A549 (cell line): Measurements from ENCODE around the gene GRIK5. TPM values are rescaled to one million over a fixed set of nuclear protein-coding genes. Genes with fewer than 3 reads are reported as not detected.

Source experiments
- ATAC-seq, 2 experiments: fragments of 200-7000 bp in 1 of 2; fragments of >200 bp in 1 of 2; cut with Nextera tagmentation in 1 of 2; cut with Tn5 transposase in 1 of 2; 3 replicates each; pipeline versions ENCODE4 v1.8.0 to v1.9.1; 2018 to 2020; ENCODE audit warnings: mild to moderate bottlenecking in 1 of 2, moderate library complexity in 1 of 2
- CTCF ChIA-PET: fragments of 300-600 bp; sonication (Branson Sonifier 250); formaldehyde crosslinking; extraction: SDS; loops from one replicate; lab custom pipeline; 2021; ENCODE audit warnings: antibody characterized with exemption, inconsistent platforms; lab: Yijun Ruan, JAX
- POLR2A ChIA-PET: fragments of 350-600 bp; formaldehyde crosslinking; extraction: SDS; loops from one replicate; lab custom pipeline; 2021; ENCODE audit warnings: antibody characterized with exemption, inconsistent platforms; lab: Yijun Ruan, JAX
- DNase-seq, 2 experiments: peaks; one replicate each; pipeline versions ENCODE4 v3.0.0 to v3.0.0-alpha.2; 2011 to 2016; ENCODE audit warnings: low read depth in 1 of 2, low spot score in 1 of 2
- FAIRE-seq: peaks from 2 replicates; lab custom pipeline; 2011; peaks lifted over from hg19 to GRCh38; lab: Jason Lieb, UNC
- H3K27ac ChIP-seq, 2 experiments: fragments of >200 bp; sonication (Bioruptor Twin); formaldehyde crosslinking; 3 replicates each; pipeline ENCODE4 v1.5.1; 2016 to 2017
- H3K4me1 ChIP-seq: fragments of >200 bp; sonication (Bioruptor Twin); formaldehyde crosslinking; 3 replicates; pipeline ENCODE4 v1.6.1; 2016
- H3K4me2 ChIP-seq: fragments of >200 bp; sonication (Bioruptor Twin); formaldehyde crosslinking; 3 replicates; pipeline ENCODE4 v1.6.1; 2016
- H3K4me3 ChIP-seq: fragments of >200 bp; sonication (Bioruptor Twin); formaldehyde crosslinking; 3 replicates; pipeline ENCODE4 v1.5.1; 2016
- H3K9me3 ChIP-seq: fragments of >200 bp; sonication (Bioruptor Twin); formaldehyde crosslinking; 3 replicates; pipeline ENCODE4 v1.6.1; 2016
- ATOH8 ChIP-seq: fragments of 250-450 bp; sonication (Bioruptor Pico); IDR thresholded peaks from 2 replicates; pipeline ENCODE4 v1.5.0; 2020; ENCODE audit warnings: low read depth, mild to moderate bottlenecking, moderate library complexity
- BCL3 ChIP-seq: fragments of >200 bp; sonication (Bioruptor Twin); formaldehyde crosslinking; IDR thresholded peaks from 3 replicates; pipeline ENCODE4 v1.6.1; 2016
- BHLHE40 ChIP-seq: IDR thresholded peaks from 2 replicates; pipeline ENCODE4 v1.6.1; 2012; ENCODE audit warnings: low read depth, low read length, inconsistent platforms
- EHMT2 ChIP-seq: fragments of 200-600 bp; sonication (generic); IDR thresholded peaks from 2 replicates; pipeline ENCODE4 v1.6.1; 2016; ENCODE audit warnings: antibody characterized with exemption, low read depth, mild to moderate bottlenecking, moderate library complexity
- FOSB ChIP-seq: fragments of 250-450 bp; sonication (Bioruptor Pico); IDR thresholded peaks from 2 replicates; pipeline ENCODE4 v1.5.0; 2020; ENCODE audit warnings: mild to moderate bottlenecking, moderate library complexity
- FOXS1 ChIP-seq: fragments of 250-450 bp; sonication (Bioruptor Pico); IDR thresholded peaks from 2 replicates; pipeline ENCODE4 v1.5.0; 2020; ENCODE audit warnings: mild to moderate bottlenecking, moderate library complexity
- HES2 ChIP-seq: fragments of >200 bp; sonication (Bioruptor Twin); formaldehyde crosslinking; IDR thresholded peaks from 2 replicates; pipeline ENCODE4 v1.6.1; 2016
- HOXB13 ChIP-seq: fragments of 250-450 bp; sonication (Bioruptor Pico); IDR thresholded peaks from 2 replicates; pipeline ENCODE4 v1.5.0; 2020; ENCODE audit warnings: low read depth, mild to moderate bottlenecking, moderate library complexity
- JUNB ChIP-seq: fragments of >200 bp; sonication (Bioruptor Twin); formaldehyde crosslinking; IDR thresholded peaks from 2 replicates; pipeline ENCODE4 v1.6.1; 2016
- MYC ChIP-seq: IDR thresholded peaks from 2 replicates; pipeline ENCODE4 v1.6.1; 2012; ENCODE audit warnings: mild to moderate bottlenecking, inconsistent platforms, low read length, improper control_type of control experiment, borderline replicate concordance
- NFE2L2 ChIP-seq: fragments of 150-350 bp; conservative IDR thresholded peaks from 2 replicates; pipeline ENCODE4 v1.6.1; 2014; ENCODE audit warnings: low read length
- PBX3 ChIP-seq: IDR thresholded peaks from 2 replicates; pipeline ENCODE4 v1.6.1; 2012
- RCOR1 ChIP-seq: fragments of 150-350 bp; IDR thresholded peaks from 2 replicates; pipeline ENCODE4 v1.6.1; 2014; ENCODE audit warnings: antibody characterized with exemption, low read length, low read depth
- RFX5 ChIP-seq: fragments of 450-650 bp; IDR thresholded peaks from 2 replicates; pipeline ENCODE4 v1.7.1; 2014; ENCODE audit warnings: antibody characterized with exemption, mild to moderate bottlenecking, moderate library complexity
- ZFP36 ChIP-seq: fragments of 450-650 bp; IDR thresholded peaks from 2 replicates; pipeline ENCODE4 v1.6.1; 2014; ENCODE audit warnings: borderline replicate concordance; ENCODE audit not compliant: partially characterized antibody
- ZNF302 ChIP-seq: fragments of 250-450 bp; sonication (Bioruptor Pico); IDR thresholded peaks from 2 replicates; pipeline ENCODE4 v1.9.0; 2021; ENCODE audit warnings: inconsistent platforms, mild to moderate bottlenecking, moderate library complexity
- WGBS: methylation state at CpG from one replicate; pipeline ENCODE4 v1.1.6; 2017; ENCODE audit errors: missing lambda C conversion rate; 5-methylcytosine and 5-hydroxymethylcytosine counted together
- polyA plus RNA-seq, 4 experiments: library from polyadenylated mRNA; depleted of rRNA in 3 of 4; stranded (reverse); fragments of >200 nt; fragmentation: RNase III in 1 of 4; extraction: RNeasy Plus Mini Kit Qiagen cat#74134 plus additional on column Dnase treatment in 1 of 4; gene quantifications; 2 replicates in 3 of 4; 3 replicates in 1 of 4; pipeline ENCODE4 v1.2.3, GENCODE V29; 2011 to 2017

Gene GRIK5
- polyA plus RNA-seq, 2 of the 4 experiments (the other 2 are of a cell fraction), result 0.22 to 0.54 TPM

GRCh38 chr19:42095814-42096230 lies 25.8 kb upstream of the GRIK5 start:
- TF ChIP-seq RCOR1 (no peak), ATOH8 (no peak), PBX3 (no peak), RFX5 (no peak), MYC (no peak), BHLHE40 (no peak), ZFP36 (no peak), JUNB (no peak)
- Histone ChIP-seq H3K9me3 (no peaks in the 10 kb centered on the region), H3K4me3 (no peak overlapping the region), H3K4me1 (peaks cover 10% of the 10 kb centered on the region), H3K4me2 (no peak overlapping the region), H3K27ac (no peak overlapping the region)
- ChIA-PET CTCF (interaction anchor here (0.9 to 19.3 kb wide), 8 partner anchors 12 to 109 kb away, joined by 3 to 386 read pairs (median 6); partner anchors contain the start of gene POU2F2), POLR2A (no interaction called here)
- DNase-seq (no peak), ATAC-seq (0 out of 6 replicates have a peak, but pooled peaks of 1 of the 2 experiments have one; percentile 6), FAIRE-seq (no peak)
- WGBS, result 52% methylated on average over 23 of the region's 28 CpGs

GRCh38 chr19:42095142-42095813 lies 25.3 kb upstream of the GRIK5 start:
- no peak overlapping the region for H3K27ac ChIP-seq
- H3K9me3 ChIP-seq, result no peaks in the 10 kb centered on the region
- ChIA-PET POLR2A (no interaction called here), CTCF (interaction anchor here (0.9 to 19.3 kb wide), 8 partner anchors 11 to 98 kb away, joined by 3 to 386 read pairs (median 10); partner anchors contain the start of gene POU2F2)
- WGBS, result 82% methylated on average over 36 of the region's 36 CpGs
- no peak for FAIRE-seq
- no peak overlapping the region for H3K4me3 ChIP-seq
- TF ChIP-seq HES2, result no peak
- H3K4me1 ChIP-seq, result peaks cover 10% of the 10 kb centered on the region
- ATAC-seq, result no peak
- DNase-seq, result no peak
- no peak overlapping the region for H3K4me2 ChIP-seq

- 84% methylated on average over 4 of the region's 4 CpGs for WGBS
- DNase-seq (no peak), ATAC-seq (no peak), FAIRE-seq (peak; percentile 43)
- H3K4me3 ChIP-seq, result no peak overlapping the region
- ChIA-PET CTCF (interaction anchor here (1.2 to 19.3 kb wide), 6 partner anchors 10 to 96 kb away, joined by 3 to 386 read pairs (median 11); partner anchors contain the start of gene POU2F2), POLR2A (no interaction called here)
- no peak overlapping the region for H3K4me2 ChIP-seq
- peaks cover 13% of the 10 kb centered on the region for H3K4me1 ChIP-seq
- TF ChIP-seq FOXS1 (no peak), ZNF302 (CRISPR knock-in tag) (no peak)
- TF ChIP-seq, all 56 proteins: peak for 0
- Histone ChIP-seq H3K27ac (no peak overlapping the region), H3K9me3 (no peaks in the 10 kb centered on the region)
Observed at GRCh38 chr19:42093926-42094325, 23.9 kb upstream of the GRIK5 start.

GRCh38 chr19:42093505-42093904 lies 23.5 kb upstream of the GRIK5 start:
- CTCF ChIA-PET, result interaction anchor here (0.6 to 19.3 kb wide), 6 partner anchors 9 to 130 kb away, joined by 3 to 386 read pairs (median 11); no protein-coding TSS in a partner anchor
- no peak for ATAC-seq
- H3K4me2 ChIP-seq, result no peak overlapping the region
- DNase-seq, result no peak
- POLR2A ChIA-PET, result no interaction called here
- H3K4me1 ChIP-seq, result peaks cover 17% of the 10 kb centered on the region
- H3K9me3 ChIP-seq, result no peaks in the 10 kb centered on the region
- no peak for FAIRE-seq
- TF ChIP-seq HOXB13, result no peak
- no peak for TF ChIP-seq FOSB
- no peak for TF ChIP-seq EHMT2
- TF ChIP-seq NFE2L2, result no peak
- TF ChIP-seq BCL3, result no peak
- H3K27ac ChIP-seq, result no peak overlapping the region
- no peak overlapping the region for H3K4me3 ChIP-seq
- 63% methylated on average over 4 of the region's 4 CpGs for WGBS
